HG03432 (cell line): Measurements from ENCODE around the gene PEX16.

Experiments
- ATAC-seq: cut with Tn5 transposase; IDR thresholded peaks from one replicate; pipeline ENCODE4 v1.9.1; 2021; ENCODE audit warnings: mild to moderate bottlenecking, moderate library complexity; ENCODE audit not compliant: unreplicated experiment

The PEX16 gene

GRCh38 chr11:45917623-45918330 lies at the start of gene PEX16:
Gene PEX16, minus strand, starts transcription at chr11:45917877. Its CDS starts 66 bp downstream, at chr11:45917811.
- ATAC-seq, result peak; percentile 90

DNA sequence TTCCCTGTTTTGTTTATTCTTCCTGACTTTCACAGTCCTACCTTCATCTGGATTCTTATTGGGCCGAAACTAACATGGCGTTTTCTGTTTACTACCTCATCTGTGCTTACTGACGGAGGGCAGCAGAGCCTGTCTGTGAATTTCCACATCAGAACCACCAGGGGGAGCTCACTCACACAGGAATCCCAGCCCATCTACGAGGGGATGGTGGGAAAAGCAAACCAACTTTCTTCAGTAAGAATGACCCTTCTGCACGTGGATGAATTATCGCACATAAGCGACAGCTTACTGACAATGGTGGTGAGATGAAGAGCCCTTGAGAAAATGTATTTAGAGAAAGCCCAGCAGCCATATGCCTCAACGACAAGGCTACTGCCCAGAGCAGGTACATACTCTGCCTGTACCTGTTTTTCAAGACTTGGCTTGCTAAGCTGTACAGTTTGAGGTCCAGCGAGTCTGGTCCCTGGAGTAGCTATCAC lies 47.3 kb upstream of the PEX16 start:
- ATAC-seq, result peak; percentile 69

- ATAC-seq, result no peak
Observed at GRCh38 chr11:45961751-45962240, 44.1 kb upstream of the PEX16 start.

DNA sequence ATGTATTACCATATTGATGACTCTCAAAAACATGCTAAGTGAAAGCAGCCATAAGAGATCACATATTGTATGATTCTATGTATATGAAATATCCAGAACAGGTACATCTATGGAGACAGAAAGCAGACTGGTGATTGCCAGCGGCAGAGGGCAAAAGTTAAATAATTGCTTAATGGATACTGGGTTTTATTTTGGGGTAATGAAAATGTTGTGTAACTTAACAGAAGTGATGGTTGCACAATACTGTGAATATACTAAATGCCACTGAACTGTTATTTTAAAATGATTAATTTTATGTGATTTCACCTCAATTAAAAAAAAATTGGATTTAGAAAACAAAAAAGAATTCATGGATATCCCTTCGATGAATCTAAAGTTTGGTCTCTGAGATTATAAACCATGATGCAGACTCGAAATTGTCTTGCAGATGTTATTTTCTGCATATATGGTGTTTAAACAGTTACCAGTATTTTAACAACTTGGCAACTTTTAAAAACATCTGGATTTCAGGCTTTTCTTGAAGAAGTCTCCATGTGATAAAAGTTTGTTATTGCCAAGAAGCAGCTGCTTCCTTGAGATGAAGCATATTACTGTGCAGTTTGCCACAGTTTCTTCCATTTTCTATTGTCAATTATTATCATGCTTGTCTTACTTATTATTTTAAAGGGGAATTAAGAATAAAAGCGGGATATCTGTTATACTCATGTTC lies 42.9 kb upstream of the PEX16 start:
- ATAC-seq, result no peak

DNA sequence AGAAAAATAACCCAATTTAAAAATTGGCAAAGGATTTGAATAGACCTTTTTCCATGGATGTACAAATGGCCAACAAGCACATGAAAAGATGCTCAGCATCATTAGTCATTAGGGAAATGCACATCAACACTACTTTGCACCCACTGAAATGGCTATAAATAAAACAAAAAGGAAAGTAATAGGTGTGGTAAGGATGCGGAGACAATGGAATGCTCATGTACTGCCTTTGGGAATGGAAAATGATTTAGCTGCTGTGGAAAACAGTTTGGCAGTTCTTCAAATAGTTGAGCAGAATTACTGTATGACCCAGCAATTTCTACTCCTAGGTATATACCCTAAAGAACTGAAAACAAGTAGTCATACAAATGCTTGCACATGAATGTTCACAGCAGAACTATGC lies 42.2 kb upstream of the PEX16 start:
- no peak for ATAC-seq

DNA sequence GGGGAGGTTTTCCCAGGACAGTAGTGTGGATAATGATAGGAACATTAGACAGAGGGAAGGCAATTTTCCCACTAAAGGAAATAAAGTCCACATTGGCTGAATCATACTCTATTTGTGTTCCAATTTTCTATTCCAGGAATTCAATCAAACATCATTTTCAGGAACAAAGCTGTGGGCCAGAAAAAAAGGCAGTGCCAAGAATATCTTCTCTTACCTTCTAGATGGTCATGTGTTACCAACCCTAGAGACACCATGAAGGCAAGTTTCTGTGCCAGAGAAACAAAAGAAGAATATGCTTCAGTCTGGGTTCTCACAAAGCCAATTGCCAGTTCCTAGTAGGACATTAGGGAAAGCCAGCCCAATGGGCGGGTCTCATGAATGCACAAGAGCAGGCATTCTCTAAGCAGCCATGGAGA lies 32.3 kb upstream of the PEX16 start:
- ATAC-seq, result no peak

DNA sequence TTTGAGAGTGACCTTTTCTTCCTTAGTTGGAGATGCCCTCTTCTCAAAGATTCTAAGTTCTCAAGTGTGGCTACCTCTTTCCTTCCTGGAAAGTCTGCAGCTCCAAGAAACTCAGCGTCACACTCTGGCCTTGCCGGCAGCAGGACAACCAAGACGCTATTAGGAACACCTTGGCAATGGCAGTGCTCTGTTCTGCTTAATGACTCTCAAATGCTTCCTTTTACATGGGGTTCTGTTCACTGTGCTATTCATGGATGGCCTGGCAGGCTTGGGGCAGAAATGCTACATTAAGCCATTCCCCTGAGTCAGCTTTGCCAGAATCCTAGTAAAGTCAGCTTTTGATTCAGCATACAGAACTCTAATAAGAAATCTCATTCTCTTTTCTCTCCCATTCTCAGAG lies 30.7 kb upstream of the PEX16 start:
- no peak for ATAC-seq

GRCh38 chr11:45947885-45948284 lies 30.2 kb upstream of the PEX16 start:
- ATAC-seq, result no peak

DNA sequence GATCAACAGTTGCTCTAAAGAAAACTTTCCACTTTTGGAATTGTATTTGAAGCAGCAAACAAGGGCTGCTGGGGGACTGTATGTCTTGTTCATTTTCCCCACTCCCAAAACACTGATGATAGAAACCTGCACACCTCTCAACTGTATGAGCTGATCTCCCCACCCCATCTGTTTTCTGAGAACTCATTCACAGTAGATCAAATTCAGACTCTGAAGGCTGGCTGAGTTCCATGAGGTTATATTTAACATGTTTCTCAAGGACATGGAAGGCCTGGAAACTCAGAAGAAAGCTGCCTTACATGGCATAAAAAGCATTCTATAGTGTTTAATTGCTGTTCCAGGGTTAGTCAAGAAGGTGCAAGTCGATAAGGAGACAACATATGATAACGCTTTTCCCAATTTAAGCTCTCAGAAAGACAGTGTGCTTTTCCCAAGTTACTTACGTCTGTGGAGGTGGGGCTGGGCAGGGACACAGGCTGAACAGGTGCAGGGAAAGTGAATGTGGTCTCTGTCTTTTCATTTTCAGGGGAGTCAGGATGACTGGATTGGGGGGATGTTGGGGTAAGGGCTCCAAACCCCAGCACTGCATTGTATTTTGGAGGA lies 27.8 kb upstream of the PEX16 start:
- ATAC-seq, result no peak

DNA sequence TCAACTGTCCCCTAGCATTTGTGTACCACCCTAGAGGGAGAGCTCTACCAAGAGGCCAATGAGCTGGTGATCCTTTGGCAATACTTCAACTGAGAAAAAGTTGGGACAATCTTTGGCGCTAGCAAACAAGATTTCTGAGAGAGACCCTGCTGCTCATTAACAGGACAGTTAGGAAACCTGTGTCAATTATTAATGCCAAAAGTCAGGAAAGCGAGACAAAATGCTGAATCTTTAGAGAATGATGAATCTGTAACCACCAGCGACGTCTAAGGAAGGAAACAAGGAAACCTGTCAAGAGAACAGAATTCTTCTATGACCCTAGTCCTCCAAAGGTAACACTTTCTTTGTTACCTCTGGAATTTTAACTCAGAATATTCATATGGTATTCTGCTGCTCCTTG lies 24.7 kb upstream of the PEX16 start:
- no peak for ATAC-seq

DNA sequence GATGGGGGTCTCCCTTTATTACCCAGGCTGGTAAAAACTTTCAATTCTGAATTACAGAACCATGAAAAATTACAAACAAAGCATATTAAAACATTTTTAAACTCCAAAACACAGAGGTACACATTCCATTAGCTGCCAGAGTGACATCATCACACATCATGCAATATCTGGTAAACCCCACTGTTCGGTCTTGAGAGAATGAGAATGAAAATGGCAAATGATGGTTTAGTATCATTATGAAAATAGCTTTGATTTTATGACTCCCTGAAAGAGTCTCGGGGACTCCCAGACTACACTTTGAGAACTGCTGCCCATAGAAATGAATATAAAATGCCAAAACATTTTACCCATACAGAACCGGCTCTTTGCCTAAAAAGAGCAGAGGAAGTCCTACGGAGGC lies 23.6 kb upstream of the PEX16 start:
- ATAC-seq, result no peak

- ATAC-seq, result no peak
Observed at GRCh38 chr11:45939836-45940235, 22.2 kb upstream of the PEX16 start.

DNA sequence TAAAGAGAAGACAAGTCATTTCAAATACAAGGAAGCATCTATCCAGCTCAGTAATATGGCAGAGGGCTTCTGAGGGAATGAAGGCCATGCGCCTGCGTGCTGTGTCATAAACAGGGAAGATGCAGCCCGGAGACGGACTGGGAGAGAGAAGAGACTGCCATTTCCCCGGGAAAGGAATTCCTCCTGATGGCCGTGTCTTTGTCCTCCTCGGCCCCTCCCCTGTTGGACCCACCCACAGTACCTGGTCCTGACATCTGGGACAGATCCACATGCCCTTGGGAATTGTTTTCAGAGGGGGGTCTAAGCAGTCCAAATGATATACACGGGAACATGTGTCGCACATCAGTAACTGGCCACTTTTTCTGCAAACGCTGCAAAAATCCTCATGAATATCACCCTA lies 20.2 kb upstream of the PEX16 start:
- no peak for ATAC-seq

DNA sequence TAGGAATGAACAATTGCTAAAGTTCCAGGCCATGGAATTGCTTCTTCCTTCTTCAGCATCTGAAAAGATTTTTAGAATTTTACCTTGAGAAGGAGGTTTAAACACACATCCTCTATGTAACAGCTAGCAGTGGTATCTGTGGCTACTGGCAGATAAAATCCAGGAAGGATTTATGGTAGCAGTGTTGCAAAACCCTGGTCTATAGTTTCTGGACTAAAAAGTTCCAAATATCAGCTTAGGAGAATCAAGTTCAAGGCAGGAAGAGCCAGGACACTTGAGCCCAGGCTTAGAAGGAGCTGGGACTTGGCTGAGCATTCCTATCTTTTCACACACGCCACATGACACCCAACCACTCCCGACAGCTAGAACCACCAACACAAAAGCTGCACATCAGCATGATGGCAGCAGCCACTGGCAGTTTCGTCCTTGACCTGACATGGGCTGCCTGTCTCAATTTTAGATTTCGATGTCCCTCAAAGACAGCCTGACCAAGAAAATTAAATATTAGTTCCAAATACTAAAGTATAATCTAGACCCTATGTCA lies 18.9 kb upstream of the PEX16 start:
- no peak for ATAC-seq

DNA sequence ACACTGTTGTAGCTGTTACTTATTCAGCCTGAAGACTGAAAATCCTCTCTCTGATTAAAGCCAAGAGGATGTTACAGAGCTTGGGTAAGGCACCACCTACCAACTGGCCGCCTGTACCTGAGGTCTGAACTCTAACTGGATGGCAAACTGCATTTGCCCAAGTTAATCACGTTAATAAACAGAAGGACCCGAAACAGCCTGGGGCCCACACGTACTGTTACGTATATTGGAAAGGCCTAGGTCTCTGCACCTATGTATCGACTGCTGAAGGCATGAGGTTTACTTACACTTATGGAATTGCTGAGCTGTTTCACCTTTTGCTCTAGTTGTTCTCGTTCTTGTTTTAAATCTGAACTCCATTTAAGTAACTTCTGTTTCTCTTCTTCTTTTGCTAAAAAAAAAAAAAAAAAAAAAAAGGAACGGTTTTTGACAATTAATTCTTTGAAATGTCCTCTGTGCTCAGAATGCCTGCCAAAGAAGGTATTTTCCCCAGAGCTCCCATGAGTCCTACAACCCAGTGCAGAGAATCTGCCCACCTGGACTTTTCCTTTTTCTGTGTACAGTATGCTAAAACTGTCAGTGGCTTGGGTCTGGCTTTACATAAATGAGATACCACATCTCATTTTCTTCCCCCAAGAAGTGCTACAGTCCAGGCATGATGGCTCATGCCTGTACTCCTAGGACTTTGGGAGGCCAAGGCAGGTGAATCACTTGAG lies 17.8 kb upstream of the PEX16 start:
- no peak for ATAC-seq

DNA sequence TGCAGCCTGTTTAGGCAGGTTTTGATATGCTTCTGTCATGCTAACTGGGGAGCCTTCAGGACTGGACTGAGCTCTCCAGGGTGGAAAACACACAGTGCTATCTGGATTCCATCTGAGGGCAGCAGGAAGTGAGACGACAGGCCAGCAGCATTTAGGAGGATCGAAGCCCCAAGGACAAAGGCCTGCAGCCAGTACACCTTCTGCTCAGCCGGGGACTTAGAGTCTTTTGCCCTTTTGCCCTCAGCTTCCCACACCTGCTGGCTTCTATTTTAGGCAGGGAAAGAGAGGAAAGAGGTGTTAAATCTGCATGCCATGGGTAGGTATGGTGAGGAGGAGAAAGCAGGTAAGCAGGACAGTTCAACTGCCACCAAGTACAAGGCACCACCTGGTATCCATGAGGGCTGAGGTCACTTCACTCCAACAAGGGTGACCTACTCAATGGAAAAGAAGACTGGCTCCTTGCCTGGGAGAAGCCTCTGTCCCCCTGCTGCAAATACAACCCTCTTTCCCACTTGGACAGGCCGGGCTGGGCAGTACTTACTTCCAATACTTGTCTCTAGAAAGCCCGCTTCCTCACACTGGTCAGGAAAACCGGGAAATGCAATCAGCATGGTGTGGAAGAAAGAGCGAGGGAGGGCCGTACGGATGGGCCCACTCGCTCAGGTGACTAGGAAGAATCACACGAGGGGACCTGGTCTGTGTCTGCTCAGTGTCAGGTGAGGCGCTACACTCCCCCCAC lies 17.1 kb upstream of the PEX16 start:
- ATAC-seq, result no peak

DNA sequence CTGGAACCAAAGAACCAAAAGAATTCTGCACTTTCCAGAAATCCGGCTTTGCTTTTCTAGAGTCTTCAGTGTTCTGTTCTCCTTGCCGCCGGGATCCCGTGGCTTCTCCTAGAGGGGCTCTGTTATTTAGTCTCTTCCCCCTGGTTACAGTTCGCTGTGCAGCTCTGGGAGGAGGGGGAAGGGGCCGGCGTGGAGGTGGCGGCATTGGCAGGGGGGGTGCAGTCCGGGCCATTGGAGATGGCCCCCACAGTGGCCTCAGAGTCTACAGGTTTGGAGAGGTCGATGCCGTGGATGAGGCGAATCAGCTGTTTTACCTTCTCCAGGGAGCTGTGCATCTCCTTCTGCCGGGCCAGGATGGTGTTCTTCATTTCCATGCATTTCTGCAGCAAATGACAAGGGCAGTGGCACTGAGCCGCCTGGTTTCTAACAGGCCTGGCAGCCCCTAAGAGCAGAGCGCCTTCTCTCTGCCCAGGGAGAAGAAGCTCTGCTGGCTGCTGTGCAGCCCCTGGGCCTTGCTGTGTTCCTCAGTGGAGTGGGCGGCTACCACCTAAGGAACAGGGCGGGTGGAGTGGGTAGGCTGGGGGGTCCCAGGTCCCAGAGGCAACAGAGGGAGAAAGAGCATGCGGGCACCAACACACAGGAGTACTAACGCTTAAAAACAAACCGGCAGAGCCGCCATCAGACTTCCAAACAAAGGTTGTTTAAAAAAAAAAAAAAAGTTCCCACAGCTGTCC lies 16.3 kb upstream of the PEX16 start:
- no peak for ATAC-seq

DNA sequence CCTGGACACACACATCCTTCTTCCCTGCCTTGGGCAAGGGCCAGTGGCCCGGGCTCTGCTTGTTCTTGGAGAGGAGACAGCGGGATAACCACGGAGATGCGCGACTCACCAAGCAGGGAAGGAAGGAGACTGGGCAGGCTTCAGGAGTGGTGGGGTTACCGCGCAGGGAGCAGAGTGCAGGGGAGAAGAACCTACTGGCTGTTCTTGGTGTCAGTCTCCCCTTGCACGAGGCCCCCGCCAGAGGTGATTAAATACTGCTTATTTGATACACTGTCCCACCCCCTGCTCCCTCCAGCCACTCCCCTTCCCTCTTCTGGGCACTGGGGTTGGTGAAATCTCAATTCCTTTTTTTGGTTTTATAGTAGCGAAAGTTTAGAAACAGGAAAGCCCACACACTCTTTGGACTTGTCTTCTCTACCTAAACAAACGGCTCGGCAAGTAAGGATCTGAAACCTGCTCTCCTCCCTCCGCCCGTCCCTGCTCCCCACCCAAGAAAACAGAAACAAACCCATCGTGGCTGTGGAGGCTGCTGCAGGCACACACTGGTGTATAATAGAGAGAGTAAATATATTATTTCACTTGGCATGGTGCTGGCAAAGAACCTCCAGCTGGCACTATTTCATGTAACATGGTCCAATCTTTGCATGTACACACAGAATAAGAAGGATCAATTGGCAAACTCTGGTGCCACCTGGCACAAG lies 15.6 kb upstream of the PEX16 start:
- ATAC-seq, result no peak

- ATAC-seq, result no peak
Observed at GRCh38 chr11:45932217-45932616, 14.5 kb upstream of the PEX16 start.
